Right ventricle myocardium superior (tissue), 1 donor: Measurements from ENCODE around the gene SMC4. TPM values are rescaled to one million over a fixed set of nuclear protein-coding genes. Genes with fewer than 3 reads are reported as not detected.

ENCODE experiments used
- ATAC-seq: fragments of 200-7000 bp; cut with Tn5 transposase; one replicate; pipeline ENCODE4 v1.9.1; 2020; ENCODE audit warnings: mild to moderate bottlenecking; ENCODE audit not compliant: poor library complexity
- DNase-seq: peaks from one replicate; pipeline ENCODE4 v3.0.0-alpha.2; 2020
- intact Hi-C: fragments of 100-400 bp; cut with DNase I; formaldehyde crosslinking; loops from one replicate; pipeline ENCODE4 v1.11.2; 2022
- total RNA-seq: library from RNA; stranded (reverse); fragmentation: NEBNext Ultra II Directional; extraction: Animal tissue kit (Norgen Biotek cat#: 25700); gene quantifications from one replicate; pipeline ENCODE4 v1.2.1, GENCODE V29; 2021
- donor health status: DM: no; HTN: yes; CAD: no; lungs with severe emphysema.

SMC4 gene
- total RNA-seq, 1 donor from 2014 or later, result 19.4 TPM

GRCh38 chr3:160392798-160393197, 6.7 kb upstream of the SMC4 start:
- ATAC-seq (no peak), DNase-seq (no peak)
- intact Hi-C loops, result no loop called here

GRCh38 chr3:160393346-160394008, 6.0 kb upstream of the SMC4 start:
- ATAC-seq, result no peak
- intact Hi-C loops, result no loop called here
- DNase-seq, result no peak

- DNase-seq, result no peak
- no peak for ATAC-seq
- intact Hi-C loops, result no loop called here
Observed at GRCh38 chr3:160394009-160394392, 5.4 kb upstream of the SMC4 start.

GRCh38 chr3:160395297-160395696, 4.2 kb upstream of the SMC4 start:
- no peak for ATAC-seq
- intact Hi-C loops, result no loop called here

GRCh38 chr3:160398820-160399124, 678 bp upstream of the SMC4 start:
- no peak for DNase-seq
- ATAC-seq, result peak; percentile 1
- intact Hi-C loops, result no loop called here

More at GRCh38 chr3:160395297-160395696, 4.2 kb upstream of the SMC4 start:
- DNase-seq, result no peak

GRCh38 chr3:160400030-160400701, 716 bp downstream of the SMC4 start:
- peak; percentile 71 for DNase-seq
- peak; percentile 33 for ATAC-seq
- intact Hi-C loops, result no loop called here

GRCh38 chr3:160400702-160401150, 1.3 kb downstream of the SMC4 start:
- ATAC-seq (peak; percentile 5), DNase-seq (peak; percentile 56)
- intact Hi-C loops, result no loop called here

GRCh38 chr3:160401291-160402095, 2.0 kb downstream of the SMC4 start:
- no peak for DNase-seq
- no peak for ATAC-seq
- intact Hi-C loops, result no loop called here

GRCh38 chr3:160402221-160403027, 3.0 kb downstream of the SMC4 start:
- ATAC-seq, result no peak
- intact Hi-C loops, result no loop called here

GRCh38 chr3:160403028-160403545, 3.6 kb downstream of the SMC4 start:
- intact Hi-C loops, result no loop called here
- no peak for ATAC-seq
- DNase-seq, result no peak

More at GRCh38 chr3:160402221-160403027, 3.0 kb downstream of the SMC4 start:
- no peak for DNase-seq

- intact Hi-C loops, result no loop called here
- DNase-seq (no peak), ATAC-seq (no peak)
Observed at GRCh38 chr3:160403796-160404470, 4.5 kb downstream of the SMC4 start.

GRCh38 chr3:160409812-160410610, 10.6 kb downstream of the SMC4 start:
- intact Hi-C loops, result loop anchor here (5.0 kb wide), 1 partner anchor 378 kb away; no protein-coding TSS in a partner anchor
- no peak for DNase-seq
- ATAC-seq, result no peak

GRCh38 chr3:160412477-160412876, 13.0 kb downstream of the SMC4 start:
- DNase-seq (no peak), ATAC-seq (no peak)
- intact Hi-C loops, result loop anchor here (5.0 kb wide), 1 partner anchor 380 kb away; no protein-coding TSS in a partner anchor

GRCh38 chr3:160413613-160414248, 14.3 kb downstream of the SMC4 start:
- DNase-seq (no peak), ATAC-seq (peak; percentile 77)
- intact Hi-C loops, result loop anchor here (5.0 kb wide), 1 partner anchor 381 kb away; no protein-coding TSS in a partner anchor

- no peak for DNase-seq
- ATAC-seq, result no peak
- intact Hi-C loops, result no loop called here
Observed at GRCh38 chr3:160417311-160417710, 17.9 kb downstream of the SMC4 start.

GRCh38 chr3:160427832-160428424, 28.5 kb downstream of the SMC4 start:
- ATAC-seq, result no peak
- DNase-seq, result no peak
- intact Hi-C loops, result no loop called here
